NB4 (cell line): Measurements from ENCODE around the gene S1PR1.

Experiments used
- DNase-seq: peaks from one replicate; pipeline ENCODE4 v3.0.0; 2010; ENCODE audit warnings: low read depth
- H3K4me3 ChIP-seq: one replicate; pipeline ENCODE4 v1.5.1; 2011; ENCODE audit warnings: mild to moderate bottlenecking, low read depth, low read length, moderate library complexity
- MYC ChIP-seq: IDR thresholded peaks from 2 replicates; pipeline ENCODE4 v1.6.1; 2011; ENCODE audit warnings: low read depth, low read length
- POLR2A ChIP-seq: IDR thresholded peaks from 2 replicates; pipeline ENCODE4 v1.6.1; 2011; ENCODE audit warnings: mild to moderate bottlenecking; ENCODE audit not compliant: insufficient read length; ENCODE audit errors: extremely low read depth
- TF ChIP-seq, protein P1 (sequence below): IDR thresholded peaks from one replicate; pipeline ENCODE4 v1.5.1; 2012; ENCODE audit warnings: low read depth, low read length
- TF ChIP-seq, protein P2 (sequence below): IDR thresholded peaks from 2 replicates; pipeline ENCODE4 v1.6.1; 2011; ENCODE audit warnings: low read depth, low read length

The S1PR1 gene

DNA sequence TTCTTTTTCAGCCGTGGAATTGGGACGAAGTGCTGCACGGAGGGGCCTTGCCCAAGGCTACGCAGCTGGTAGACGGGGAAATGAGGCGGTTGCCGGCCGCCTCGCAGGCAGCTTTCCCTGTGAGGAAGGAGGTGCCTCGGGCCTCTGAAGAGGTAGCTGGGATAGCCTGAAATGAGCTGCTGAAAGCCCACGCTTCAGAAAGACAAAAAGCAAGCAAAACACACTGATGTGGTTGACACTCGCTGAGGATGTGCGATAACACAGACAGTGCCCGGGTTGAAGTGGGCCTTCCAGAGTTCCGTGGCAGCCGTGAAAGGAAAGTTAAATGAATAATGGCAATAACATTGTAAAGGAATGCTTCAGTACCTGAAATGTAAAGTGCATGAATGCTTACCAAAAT lies 47.2 kb downstream of the S1PR1 start:
- no peak overlapping the region for H3K4me3 ChIP-seq
- no peak for DNase-seq
- TF ChIP-seq MYC (no peak), POLR2A (no peak)
- TF ChIP-seq, protein P1, sequence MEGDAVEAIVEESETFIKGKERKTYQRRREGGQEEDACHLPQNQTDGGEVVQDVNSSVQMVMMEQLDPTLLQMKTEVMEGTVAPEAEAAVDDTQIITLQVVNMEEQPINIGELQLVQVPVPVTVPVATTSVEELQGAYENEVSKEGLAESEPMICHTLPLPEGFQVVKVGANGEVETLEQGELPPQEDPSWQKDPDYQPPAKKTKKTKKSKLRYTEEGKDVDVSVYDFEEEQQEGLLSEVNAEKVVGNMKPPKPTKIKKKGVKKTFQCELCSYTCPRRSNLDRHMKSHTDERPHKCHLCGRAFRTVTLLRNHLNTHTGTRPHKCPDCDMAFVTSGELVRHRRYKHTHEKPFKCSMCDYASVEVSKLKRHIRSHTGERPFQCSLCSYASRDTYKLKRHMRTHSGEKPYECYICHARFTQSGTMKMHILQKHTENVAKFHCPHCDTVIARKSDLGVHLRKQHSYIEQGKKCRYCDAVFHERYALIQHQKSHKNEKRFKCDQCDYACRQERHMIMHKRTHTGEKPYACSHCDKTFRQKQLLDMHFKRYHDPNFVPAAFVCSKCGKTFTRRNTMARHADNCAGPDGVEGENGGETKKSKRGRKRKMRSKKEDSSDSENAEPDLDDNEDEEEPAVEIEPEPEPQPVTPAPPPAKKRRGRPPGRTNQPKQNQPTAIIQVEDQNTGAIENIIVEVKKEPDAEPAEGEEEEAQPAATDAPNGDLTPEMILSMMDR: no peak
- TF ChIP-seq, protein P2, sequence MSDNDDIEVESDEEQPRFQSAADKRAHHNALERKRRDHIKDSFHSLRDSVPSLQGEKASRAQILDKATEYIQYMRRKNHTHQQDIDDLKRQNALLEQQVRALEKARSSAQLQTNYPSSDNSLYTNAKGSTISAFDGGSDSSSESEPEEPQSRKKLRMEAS: no peak

DNA sequence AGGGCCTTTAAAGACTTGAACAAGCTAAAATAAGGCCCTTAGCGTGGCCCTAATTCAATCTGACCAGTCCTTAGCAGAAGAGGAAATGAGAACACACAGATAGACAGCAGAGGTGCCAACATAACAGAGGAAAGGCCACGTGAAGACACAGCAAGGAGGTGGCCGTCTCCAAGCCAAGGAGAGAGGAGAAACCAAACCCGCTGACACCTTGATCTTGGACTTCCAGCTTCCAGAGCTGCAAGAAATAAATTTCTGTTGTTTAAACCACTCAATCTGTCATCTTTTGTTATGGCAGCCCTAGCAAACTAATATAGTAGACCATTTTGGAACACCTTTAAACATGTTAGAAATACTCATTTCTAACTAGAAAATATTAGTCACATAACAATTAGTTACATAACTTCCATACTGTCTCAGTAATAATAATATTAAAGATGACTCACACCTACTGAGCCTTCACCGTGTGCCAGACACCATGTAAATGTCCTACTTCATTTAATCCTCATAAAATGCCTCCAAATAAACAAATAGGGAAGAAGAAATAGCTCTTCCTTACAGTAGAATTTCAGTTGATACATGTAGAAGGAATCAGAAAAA lies 47.9 kb downstream of the S1PR1 start:
- TF ChIP-seq MYC (no peak), POLR2A (no peak)
- TF ChIP-seq, protein P2: no peak
- TF ChIP-seq, protein P1: no peak
- no peak overlapping the region for H3K4me3 ChIP-seq
- DNase-seq: no peak

DNA sequence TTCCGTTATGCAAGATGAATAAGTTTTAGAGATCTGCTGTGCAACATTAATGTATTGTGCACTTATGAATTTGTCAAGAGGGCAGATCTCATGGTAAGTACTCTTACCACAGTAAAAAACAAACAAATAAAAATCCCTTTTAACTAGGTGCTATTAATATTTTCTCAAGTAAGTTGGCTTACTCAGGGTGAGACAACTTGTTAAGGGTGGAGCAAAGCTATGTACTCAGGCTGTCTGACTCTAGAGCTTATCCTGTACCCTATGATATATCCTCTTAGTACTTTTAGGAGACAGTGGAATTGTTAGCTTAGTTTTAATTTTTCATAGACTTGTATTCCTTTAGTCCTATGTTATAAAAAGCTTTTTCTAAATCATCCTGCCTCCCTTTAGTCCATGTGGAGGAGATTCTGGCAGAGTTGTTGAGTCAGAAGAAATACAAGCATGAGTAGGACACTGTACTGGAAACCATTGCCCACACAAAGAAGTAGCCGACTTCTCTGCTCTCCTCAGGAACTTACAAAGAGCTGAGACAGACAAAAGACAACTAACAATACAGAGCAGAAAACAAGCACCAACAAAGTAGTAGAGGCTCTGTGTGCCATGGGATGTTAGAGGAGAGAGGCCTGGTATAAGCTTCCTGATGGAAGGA lies 49.2 kb downstream of the S1PR1 start:
- DNase-seq: no peak
- no peak overlapping the region for H3K4me3 ChIP-seq
- TF ChIP-seq MYC: no peak
- TF ChIP-seq, protein P2: no peak
- TF ChIP-seq, protein P1: no peak
- no peak for TF ChIP-seq POLR2A

DNA sequence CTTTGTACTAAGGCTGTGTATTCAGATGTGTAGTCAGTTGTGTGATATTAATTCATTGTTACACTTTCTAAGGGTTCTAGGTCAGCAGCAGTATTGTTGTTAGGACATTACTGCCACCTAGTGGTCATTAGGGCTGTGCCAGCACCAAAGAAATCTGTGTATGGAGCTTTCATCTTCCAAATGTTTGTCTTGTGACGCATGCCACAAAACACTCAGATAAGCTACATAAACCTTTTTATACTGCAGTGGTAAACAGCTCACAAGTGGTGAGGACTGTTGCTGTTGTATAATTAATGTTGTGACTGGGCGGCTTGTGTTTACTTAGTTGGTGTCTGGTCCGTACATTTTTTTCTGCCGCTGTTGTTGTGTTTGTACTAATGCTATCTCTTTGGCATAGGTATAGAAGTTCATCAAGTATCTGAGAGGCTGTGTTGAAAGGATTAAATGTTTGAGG lies 51.7 kb downstream of the S1PR1 start:
- DNase-seq: peak; percentile 74
- TF ChIP-seq POLR2A: no peak
- TF ChIP-seq, protein P1: peak; percentile 89
- no peak overlapping the region for H3K4me3 ChIP-seq

DNA sequence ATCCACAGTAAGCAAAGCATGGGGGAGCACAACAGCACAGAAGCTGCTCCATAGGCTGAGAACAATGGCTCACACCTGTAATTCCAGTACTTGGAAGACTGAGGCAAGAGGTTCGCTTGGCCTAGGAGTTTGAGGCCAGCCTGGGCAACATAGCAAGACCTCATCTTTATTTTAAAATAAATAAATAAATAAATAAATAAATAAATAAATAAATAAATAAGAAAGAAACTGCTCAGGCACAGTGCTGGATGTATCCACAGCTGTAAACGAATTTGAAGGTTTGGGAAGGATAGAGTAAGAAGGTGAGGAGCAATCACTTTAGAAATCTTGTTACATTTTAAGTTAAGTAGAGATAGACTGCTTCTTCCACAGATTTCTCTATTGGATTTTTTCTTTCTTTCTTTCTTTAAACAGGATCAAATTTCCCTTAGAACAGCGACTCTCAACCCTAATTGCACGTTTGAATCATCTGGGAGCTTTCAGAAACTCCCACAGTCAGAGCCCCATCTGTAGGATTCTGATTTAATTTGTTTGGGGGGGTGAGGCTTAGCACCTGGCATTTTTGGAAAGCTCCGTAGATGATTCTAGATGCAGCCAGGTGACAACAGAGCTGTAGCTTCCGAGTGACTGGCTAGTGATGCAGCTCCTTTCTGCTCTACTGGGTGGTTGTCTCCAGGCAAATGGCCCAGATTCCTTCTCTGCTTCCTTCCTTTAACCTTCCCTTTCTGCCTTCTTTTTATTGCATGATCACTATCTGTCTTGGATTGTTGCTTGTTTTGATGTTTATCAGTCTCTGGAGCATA lies 53.5 kb downstream of the S1PR1 start:
- DNase-seq: no peak
- TF ChIP-seq MYC: no peak
- TF ChIP-seq, protein P2: no peak
- no peak for TF ChIP-seq POLR2A
- TF ChIP-seq, protein P1: no peak
- H3K4me3 ChIP-seq: no peak overlapping the region
